Stomach (tissue), 4 donors: ENCODE measurements around the gene CEP89.

Experiments used
- EP300 ChIP-seq: sonication (generic); formaldehyde crosslinking; IDR thresholded peaks from one replicate; pipeline ENCODE4 v1.6.1; 2017; ENCODE audit warnings: antibody characterized with exemption
- POLR2A ChIP-seq, 4 donors: fragments of 450-650 bp; IDR thresholded peaks; one replicate each; pipeline ENCODE4 v1.6.1; 2016; ENCODE audit warnings: antibody characterized with exemption in 4 of 4, control low read depth in 2 of 4, mild to moderate bottlenecking in 1 of 4, moderate library complexity in 1 of 4
- POLR2AphosphoS5 ChIP-seq, 3 donors: sonication (generic); formaldehyde crosslinking; IDR thresholded peaks; one replicate each; pipeline ENCODE4 v1.6.1; 2016; ENCODE audit warnings: antibody characterized with exemption in 3 of 3
- TF ChIP-seq, protein P1 (sequence below), 7 experiments: fragments of 450-650 bp in 4 of 7; fragments of 200-600 bp in 3 of 7; sonication (generic) in 3 of 7; IDR thresholded peaks; one replicate each; pipeline ENCODE4 v1.5.1; 2016 to 2019; ENCODE audit warnings: antibody characterized with exemption in 7 of 7, control low read depth in 2 of 7, mild to moderate bottlenecking in 1 of 7

DNA sequence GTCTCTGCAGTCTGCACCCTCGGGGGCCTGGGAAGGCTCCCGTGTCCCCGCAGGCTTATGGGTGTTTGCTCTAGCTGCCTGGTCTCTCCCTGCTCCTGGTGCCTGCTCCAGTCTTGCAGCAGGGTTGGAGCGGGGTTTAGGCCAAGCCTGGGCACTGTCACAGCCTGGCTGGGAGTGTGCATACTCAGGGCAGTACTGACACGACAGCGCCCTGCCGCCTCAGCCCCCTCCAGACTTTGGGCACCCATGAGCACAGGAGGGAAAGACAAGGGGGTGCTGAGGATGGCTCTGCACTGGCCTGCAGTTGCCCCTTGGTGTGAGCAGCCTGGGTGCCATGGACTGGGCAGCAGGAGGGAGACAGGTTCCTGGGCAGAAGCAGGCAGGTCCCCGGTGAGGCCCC lies 35.7 kb downstream of the CEP89 start:
- no peak for TF ChIP-seq POLR2A (IDR thresholded peaks at IDR 0.05)
- no peak for TF ChIP-seq POLR2AphosphoS5 (IDR thresholded peaks at IDR 0.05)
- TF ChIP-seq, protein P1, sequence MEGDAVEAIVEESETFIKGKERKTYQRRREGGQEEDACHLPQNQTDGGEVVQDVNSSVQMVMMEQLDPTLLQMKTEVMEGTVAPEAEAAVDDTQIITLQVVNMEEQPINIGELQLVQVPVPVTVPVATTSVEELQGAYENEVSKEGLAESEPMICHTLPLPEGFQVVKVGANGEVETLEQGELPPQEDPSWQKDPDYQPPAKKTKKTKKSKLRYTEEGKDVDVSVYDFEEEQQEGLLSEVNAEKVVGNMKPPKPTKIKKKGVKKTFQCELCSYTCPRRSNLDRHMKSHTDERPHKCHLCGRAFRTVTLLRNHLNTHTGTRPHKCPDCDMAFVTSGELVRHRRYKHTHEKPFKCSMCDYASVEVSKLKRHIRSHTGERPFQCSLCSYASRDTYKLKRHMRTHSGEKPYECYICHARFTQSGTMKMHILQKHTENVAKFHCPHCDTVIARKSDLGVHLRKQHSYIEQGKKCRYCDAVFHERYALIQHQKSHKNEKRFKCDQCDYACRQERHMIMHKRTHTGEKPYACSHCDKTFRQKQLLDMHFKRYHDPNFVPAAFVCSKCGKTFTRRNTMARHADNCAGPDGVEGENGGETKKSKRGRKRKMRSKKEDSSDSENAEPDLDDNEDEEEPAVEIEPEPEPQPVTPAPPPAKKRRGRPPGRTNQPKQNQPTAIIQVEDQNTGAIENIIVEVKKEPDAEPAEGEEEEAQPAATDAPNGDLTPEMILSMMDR (IDR thresholded peaks at IDR 0.05): no peak
- TF ChIP-seq EP300: no peak
